ENCODE results near the gene WDR48. TPM values are rescaled to one million over a fixed set of nuclear protein-coding genes. Genes with fewer than 3 reads are reported as not detected.

WDR48 gene
- total RNA-seq, 1 donor from 2014 or later, result 24.5 TPM

DNA sequence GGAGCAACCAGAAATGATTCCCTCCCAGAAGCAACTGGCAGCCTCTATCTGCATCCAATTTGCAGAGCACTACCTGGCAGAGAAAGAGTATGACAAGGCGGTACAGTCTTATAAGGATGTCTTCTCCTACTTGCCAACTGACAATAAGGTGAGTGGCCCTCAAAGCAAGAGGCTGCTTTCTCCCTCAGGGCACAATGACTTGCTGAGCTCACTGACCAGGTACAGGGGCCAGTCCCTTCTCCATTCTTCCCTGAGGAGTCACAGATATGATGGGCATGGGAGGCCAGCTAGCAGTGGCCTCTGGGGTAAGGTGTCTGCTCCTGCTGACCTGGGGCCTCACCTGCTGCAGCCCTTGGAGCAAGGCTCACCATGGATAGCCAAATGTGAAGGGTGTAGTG, 81.3 kb downstream of the WDR48 start:
- intact Hi-C loops (cut with DNase I), result loop anchor here (10.0 kb wide), 1 partner anchor 252 kb away; the partner anchor contains the start of gene SLC25A38
- peak; percentile 35 for DNase-seq (ENCODE audit: low spot score)

DNA sequence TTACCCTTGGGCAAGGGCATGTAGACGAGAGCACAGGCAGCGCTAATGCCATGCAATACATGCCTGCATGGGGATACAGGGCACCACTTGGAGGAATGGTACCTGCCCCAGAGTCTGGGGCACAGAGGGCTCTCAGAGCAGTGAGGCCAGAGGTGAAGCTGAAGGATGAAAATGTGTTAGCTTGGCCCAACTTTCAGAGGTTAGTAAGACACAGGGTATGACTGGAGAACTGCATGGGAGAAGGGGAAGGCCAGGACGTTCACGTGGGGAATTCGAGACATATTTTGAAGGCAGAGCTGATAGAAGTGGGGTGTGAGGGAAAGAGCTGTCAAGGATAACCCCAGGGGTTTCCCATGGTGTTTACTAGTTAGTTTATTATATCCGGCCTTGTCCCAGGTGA, 82.0 kb downstream of the WDR48 start:
- DNase-seq (ENCODE audit: low spot score), result peak; percentile 47
- intact Hi-C loops (cut with DNase I), result loop anchor here (10.0 kb wide), 1 partner anchor 251 kb away; the partner anchor contains the start of gene SLC25A38

DNA sequence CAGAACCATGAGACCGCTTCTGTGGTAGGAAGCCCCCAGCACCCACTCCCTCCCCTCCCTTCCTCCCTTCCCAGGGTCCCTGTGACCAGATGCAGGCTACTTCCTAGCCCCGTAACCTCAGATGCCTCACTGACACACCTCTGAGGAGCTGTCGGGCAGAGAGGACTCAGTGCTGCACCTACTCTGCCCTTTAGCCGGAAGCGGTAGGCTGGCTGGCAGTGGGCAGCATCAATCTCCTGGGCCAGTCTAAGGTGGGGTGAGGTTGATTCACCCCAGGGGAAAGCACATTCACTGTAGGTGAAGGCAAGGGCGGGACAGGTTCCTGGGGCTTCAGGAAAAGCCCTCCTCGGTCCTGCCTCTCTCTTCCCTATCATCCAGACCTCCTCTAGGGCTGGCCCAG, 82.5 kb downstream of the WDR48 start:
- intact Hi-C loops (cut with DNase I), result loop anchor here (10.0 kb wide), 1 partner anchor 250 kb away; the partner anchor contains the start of gene SLC25A38
- peak; percentile 38 for DNase-seq (ENCODE audit: low spot score)

DNA sequence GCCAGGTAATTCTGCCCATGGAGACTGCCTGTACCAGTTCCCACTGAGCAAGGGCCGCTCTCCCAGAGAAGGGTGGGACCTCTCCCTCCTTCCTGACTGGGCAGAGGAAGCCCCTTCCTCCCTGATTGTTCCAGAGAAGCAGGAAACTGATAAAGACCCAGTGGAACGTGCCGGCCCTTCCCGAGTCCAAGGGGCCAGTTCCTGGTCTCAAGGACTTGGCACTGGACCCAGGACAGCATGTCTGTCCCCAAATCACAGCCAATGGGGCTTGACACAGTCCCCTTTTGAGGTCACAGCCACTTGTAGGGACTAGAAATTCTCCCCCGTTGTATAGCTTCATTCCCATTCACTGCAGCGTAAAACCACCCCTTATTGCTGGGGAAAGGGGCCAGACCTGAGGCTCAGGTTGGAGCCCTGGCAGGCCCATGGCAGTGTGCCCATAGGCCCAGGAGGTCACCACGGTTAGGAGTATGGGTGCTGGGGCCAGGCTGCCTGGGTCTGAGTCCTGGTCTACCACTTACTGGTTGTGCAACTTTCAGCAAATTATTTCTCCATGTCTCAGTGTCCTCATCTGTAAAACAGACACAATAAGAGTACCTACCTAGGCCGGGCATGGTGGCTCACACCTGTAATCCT, 83.5 kb downstream of the WDR48 start:
- intact Hi-C loops (cut with DNase I), result loop anchor here (10.0 kb wide), 1 partner anchor 250 kb away; the partner anchor contains the start of gene SLC25A38
- DNase-seq (ENCODE audit: low spot score), result peak; percentile 81

DNA sequence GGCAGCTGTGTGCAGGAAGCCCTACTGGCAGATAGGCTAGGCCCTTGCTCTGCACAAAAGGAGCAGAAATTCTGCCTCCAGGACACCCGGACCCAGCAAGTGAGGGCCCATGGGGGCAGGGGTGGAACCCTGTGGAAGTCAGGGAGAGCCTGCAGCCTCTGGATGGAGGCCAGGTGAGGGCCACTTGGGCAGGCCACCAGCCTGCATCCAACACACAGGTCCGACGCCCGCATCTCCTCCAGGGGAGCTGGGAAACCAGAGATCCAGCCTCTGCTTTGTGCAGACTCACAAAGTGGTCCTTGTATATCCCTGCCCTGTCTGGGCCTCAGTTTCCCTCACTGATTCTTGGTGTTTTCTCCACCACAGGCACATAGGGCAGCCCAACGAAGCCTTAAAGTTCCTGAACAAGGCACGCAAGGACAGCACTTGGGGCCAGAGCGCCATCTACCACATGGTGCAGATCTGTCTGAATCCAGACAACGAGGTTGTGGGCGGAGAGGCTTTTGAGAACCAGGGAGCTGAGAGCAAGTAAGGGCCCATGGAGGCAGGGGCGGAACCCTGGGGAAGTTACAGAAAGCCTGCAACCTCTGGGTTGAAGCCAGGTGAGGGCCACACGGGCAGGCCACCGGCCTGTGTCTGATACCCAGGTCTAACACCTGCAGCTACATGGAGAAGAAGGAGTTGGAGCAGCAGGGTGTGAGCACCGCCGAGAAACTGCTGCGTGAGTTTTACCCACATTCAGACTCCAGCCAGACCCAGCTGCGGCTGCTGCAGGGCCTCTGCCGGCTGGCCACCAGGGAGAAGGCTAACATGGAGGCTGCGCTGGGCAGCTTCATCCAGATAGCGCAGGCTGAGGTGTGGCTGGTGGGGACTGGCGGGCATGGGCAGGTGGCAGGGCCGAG, 85.0 kb downstream of the WDR48 start:
- intact Hi-C loops (cut with DNase I), result loop anchor here (10.0 kb wide), 1 partner anchor 248 kb away; the partner anchor contains the start of gene SLC25A38
- peak; percentile 73 for DNase-seq (ENCODE audit: low spot score)

DNA sequence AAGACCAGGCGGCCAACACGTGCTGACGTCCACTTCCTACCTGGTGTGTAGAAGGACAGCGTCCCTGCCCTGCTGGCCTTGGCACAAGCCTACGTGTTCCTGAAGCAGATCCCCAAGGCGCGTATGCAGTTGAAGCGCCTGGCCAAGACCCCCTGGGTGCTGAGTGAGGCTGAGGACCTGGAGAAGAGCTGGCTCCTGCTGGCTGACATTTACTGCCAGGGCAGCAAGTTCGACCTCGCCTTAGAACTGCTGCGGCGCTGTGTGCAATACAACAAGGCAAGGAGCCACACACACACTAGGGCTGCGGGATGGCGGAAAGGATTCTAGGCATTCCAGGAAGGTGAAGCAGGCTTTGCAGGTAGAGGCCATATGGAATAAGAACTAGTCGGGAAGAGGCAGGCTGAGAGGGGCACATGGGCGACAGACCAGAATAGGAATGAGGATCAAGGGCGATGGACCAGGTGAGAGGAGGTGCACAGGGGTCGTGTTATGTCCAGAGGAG, 85.7 kb downstream of the WDR48 start:
- intact Hi-C loops (cut with DNase I), result loop anchor here (10.0 kb wide), 1 partner anchor 247 kb away; the partner anchor contains the start of gene SLC25A38
- DNase-seq (ENCODE audit: low spot score), result peak; percentile 70

DNA sequence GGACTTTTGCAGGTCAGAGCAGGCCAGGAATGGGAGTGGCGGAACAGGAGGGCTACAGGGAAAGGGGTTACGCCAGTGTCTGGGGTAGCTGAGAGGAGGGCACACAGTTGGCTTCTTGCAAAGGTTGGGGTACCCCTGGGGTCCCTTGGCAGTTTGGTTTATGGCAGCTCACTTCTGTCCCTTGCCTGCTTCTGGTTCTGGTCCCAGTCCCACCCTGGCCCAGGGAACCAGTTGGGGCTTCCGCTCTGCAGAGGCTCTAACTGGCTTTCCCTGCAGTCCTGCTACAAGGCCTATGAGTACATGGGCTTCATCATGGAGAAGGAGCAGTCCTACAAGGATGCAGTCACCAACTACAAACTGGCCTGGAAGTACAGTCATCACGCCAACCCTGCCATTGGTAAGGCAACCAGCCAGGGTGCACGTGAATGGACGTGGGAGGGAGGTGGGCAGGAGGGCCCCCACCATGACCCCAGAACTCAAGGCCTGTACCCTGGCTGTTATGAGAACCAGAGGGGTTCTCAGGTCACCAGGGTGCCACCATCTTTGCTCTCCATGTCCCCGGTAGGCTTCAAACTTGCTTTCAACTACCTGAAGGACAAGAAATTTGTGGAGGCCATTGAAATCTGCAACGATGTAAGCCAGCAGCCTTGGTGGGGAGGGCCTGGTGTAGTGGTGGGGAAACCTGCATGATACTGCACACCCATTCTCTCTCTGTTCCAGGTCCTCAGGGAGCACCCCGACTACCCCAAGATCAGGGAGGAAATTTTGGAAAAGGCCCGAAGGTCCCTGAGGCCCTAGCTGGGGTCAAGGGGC, 86.4 kb downstream of the WDR48 start:
- intact Hi-C loops (cut with DNase I), result loop anchor here (10.0 kb wide), 1 partner anchor 247 kb away; the partner anchor contains the start of gene SLC25A38
- peak; percentile 33 for DNase-seq (ENCODE audit: low spot score)

DNA sequence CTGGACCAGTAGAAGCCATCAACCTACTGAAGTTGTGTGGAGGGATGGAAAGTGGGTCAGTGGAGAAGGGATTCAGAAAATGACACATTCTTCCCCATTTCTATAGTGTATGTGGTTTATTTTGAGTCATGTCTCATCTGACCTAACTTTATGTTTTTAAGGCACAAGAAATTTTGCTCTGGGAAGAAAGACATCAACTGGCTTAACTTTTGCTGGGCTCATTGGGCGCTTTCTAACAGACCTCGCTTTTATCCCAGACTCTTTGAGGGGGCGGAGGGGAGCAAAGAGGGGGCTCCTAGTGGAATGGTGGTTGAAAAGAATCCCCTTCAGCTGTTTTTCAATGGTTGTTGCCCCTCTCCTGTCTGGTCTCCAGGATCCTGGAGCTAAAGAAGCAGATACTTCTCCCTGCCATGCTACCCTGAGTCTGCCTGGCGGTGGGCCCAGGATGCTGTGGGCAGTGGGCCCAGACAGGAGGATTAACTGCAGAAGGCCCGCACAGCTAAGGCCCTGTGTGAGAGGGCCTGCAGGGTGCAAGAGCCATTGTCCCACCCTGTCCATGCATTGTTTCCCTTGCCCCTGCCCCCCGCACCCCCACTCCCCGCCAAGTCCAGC, 87.1 kb downstream of the WDR48 start:
- intact Hi-C loops (cut with DNase I), result loop anchor here (10.0 kb wide), 1 partner anchor 246 kb away; the partner anchor contains the start of gene SLC25A38
- DNase-seq (ENCODE audit: low spot score), result no peak

DNA sequence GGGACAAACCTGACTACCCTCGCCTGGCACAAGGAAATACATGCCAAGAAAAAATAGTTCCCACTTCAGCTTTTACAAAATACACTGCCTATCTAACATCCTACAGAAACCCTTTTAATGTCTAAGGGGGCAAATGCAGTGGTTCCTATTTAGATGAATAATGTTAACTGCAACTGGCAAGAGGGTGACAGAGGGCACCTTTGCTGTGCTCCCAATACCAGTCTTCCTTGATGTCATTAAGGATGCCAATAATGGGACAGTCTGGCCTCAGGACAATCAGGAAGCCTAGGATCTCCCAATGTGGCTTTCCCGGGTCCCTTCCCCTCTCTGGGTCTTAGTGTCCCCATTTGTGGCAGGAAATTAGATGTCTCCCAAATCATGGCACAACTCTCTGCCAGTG, 87.6 kb downstream of the WDR48 start:
- intact Hi-C loops (cut with DNase I), result loop anchor here (10.0 kb wide), 1 partner anchor 245 kb away; the partner anchor contains the start of gene SLC25A38

DNA sequence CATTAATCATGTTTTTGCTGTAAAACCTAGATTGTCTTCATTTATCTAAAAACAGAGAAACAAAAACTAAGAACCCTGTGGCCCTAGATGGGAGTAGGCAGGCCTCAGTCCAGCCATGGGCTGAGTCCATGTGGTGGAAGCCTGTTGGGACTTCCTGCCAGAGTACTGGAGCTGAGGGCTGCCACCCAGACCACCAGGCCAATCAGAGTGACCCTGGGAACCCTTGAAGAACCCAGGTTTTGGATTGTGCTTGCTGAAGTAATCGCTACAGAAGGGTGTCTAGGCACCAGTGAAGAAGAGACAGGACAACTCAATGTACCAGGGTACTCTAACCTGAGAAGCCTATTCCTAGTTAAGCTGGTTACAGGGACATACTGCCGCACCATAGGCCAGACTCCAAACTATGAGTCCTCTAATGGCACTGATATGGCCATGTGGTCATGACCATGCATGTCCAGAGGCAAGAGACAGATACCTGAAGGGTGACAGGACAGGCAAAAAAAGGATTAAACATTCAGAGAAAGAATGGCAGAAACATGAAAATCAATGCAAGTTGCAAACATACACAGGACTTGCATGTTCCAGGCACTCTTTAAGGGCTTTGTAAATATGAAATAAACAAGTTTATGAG, 88.6 kb downstream of the WDR48 start:
- intact Hi-C loops (cut with DNase I), result no loop called here
- no peak for DNase-seq (ENCODE audit: low spot score)

More for the DNA sequence above, 87.6 kb downstream of the WDR48 start:
- no peak for DNase-seq (ENCODE audit: low spot score)

DNA sequence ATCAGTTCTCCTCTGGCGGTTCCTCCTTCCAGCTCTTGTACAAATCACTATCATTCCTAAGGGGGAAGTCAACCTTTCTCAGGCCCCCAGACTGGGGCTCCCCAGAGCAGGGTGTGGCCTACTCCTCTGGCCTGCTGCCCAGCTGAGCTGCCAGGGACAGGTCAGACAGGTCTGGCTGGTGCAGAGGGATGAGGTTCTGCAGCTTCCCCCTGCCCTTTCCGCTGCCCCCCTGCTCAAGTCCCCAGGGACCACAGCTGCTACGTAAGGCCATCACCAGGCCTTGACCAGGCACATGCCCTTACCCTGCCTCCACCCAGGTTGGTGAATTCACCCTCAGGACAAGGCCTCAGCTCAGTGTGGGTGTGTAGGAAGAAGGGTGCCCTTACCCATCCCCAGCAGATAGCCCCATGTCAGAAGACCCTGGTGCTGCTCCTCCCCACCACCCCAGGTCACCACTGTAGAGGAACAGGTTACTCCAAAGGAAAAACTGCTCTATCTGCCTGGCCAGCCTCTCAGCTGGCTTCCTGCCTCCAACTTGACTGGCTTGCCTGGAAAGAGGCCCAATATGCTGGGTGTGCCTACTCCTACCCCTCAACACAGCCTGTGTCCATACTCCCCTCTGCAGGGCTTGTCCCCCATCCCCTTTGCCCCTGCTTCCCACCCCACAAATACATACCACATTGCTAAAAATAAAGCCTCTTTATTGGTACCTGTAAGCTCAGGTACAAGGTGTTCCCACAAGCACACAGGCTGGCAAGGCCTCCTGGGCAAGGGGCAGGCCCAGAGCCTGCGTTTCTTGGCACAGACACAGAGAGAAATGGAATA, 89.6 kb downstream of the WDR48 start:
- DNase-seq (ENCODE audit: low spot score), result no peak
- intact Hi-C loops (cut with DNase I), result no loop called here

DNA sequence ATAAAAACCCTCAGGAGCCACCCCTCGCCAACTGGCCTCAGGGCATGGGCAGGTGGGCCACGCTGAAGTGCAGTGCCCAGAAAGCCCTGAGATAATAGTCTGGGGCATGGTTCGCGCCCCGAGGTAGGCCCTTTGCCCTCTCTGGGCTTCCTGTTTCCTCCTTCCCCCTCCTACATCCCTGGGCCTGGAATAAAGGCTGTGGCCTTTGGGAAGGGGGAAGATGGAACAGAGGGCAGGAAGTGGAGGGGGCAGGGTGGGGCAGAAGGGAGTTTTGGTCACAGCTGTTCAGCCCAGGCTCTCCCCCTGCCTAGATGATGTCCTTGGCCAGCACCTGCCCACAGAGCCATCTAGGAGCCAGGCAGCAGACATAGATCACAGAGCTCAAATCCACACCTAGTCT, 90.3 kb downstream of the WDR48 start:
- DNase-seq (ENCODE audit: low spot score), result no peak
- intact Hi-C loops (cut with DNase I), result no loop called here

DNA sequence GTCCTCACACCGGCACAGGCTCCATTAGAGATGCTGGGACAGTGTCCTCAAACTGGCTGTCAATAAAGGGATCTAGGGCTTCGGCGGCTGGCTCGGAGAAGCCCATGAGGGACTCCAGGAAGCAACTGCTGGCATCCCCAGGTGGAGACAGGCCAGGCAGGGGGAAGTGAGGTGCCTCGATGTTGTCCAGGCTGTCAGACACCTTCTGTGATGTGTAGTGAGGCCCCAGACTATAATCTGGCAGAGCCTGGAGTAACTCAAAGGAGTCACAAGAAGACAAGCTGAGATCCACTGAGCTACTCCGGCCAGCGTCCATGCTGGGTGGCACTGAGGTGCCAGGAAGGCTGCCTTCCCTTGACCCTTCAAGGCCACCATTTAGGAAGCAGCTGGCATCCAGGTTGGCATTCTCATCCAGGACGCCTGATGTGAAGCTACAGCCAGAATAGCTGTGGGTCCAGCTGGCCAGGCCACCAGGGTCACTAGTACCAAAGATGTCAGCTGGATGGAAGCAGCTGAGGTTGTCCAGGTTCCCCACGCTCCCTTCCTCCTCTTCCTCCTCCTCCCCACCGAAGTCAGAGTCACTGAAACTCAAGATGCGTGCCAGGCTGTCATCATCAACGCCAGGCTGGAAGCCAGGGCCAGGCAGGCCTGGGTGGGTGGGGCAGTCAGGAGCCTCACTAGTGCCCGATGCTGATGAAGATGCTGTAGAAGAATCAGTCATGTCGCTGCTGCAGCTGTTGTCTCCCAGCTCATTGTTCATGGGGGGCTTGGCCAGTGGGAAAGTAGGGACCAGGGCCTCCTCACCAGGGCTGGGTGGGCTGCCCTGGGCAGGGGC, 91.5 kb downstream of the WDR48 start:
- DNase-seq (ENCODE audit: low spot score), result no peak
- intact Hi-C loops (cut with DNase I), result no loop called here

DNA sequence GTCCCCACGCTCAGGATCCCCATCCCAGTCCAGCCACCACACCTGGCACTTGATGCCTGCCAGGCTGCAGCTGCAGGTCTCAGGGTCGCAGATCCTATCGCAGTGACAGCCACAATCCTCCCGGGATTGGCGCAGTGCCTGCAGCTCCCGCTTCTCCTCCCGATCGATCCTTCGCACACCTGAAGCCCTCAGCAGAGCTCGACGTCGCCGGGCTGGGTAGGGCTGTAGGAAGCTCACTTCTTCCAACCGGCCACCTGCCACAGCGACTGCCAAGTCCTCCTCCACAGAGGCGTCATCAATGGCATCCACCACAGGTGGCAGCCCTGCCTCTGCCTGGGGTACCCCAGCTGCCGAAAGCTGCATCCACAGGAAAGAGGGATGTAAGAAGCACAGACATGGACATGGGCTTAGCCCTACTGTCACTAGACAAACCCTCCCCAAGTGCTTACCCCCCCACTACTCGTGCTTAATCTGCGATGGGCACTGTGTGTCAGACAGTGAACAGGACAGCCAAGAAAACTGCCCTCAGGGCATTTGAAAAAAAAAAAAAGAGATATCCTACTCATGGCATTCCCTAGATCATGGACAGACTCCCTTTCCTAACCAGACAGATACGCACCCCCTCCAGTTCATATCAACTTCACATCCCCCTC, 92.4 kb downstream of the WDR48 start:
- peak; percentile 70 for DNase-seq (ENCODE audit: low spot score)
- intact Hi-C loops (cut with DNase I), result no loop called here

DNA sequence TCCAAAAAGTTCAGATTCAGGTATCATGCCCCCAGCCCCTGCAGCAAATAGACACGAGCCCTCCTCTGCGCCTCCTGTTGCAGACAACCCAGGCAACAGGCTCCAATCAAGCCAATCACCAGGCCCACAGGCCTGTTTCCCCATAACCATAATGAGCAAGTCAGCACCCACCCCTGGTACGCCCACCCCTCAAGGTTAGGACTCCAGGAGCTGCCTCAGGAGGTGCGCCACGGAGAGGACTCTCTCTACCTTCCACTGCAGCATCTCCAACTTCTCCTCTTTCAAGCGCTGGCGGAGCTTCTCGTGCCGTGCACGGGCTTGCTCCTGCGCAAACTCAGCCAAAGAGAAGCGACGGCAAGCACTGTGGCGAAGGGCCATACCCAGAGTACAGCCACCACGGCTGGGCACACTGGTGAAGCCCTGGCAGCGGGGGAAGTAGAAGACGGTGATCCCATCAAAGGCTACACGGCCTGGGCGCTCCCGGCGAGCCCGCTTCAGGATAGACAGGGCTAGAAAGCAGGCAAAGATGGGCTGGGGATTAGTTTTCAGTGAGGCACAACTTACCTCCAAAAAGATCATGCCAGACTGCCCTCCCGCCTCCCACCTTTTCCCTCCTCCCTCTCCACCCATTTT, 93.0 kb downstream of the WDR48 start:
- no peak for DNase-seq (ENCODE audit: low spot score)
- intact Hi-C loops (cut with DNase I), result no loop called here

DNA sequence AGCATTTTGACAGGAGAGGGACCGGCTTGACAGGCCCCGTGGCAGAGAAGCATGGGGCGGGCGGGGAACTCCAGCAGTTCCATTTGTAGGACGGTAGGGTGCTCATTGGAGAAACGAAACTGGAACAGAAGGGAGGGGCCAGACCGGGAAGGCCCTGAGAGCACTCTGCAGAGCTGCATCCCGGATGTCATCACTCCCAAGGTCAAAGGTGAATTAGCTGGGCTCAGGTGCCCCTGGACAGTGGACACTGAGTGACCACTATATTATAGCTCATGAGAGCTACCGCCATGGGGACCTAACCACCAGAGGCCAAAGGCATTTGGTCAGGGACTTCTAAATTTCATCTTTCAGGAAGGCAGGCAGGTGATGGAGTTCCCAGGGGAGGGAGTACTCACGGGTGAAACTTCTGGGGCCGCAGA, 94.3 kb downstream of the WDR48 start:
- intact Hi-C loops (cut with DNase I), result no loop called here
- DNase-seq (ENCODE audit: low spot score), result no peak
